Chondrocyte (in vitro differentiated cells): ENCODE results near the gene IGFBP2. TPM values are rescaled to one million over a fixed set of nuclear protein-coding genes. Genes with fewer than 3 reads are reported as not detected.

ENCODE experiments used
- DNase-seq: peaks from one replicate; pipeline ENCODE4 v3.0.0; 2021; ENCODE audit warnings: mixed read lengths, low spot score
- H3K27ac Mint-ChIP-seq: one replicate; pipeline ENCODE4 v1.8.0; 2021; ENCODE audit warnings: mild to moderate bottlenecking, moderate library complexity, mixed read lengths; ENCODE audit not compliant: unreplicated experiment
- H3K27me3 Mint-ChIP-seq: 2 replicates; pipeline ENCODE4 v1.8.0; 2021; ENCODE audit warnings: low read depth, mixed read lengths
- H3K36me3 Mint-ChIP-seq: 2 replicates; pipeline ENCODE4 v1.8.0; 2021; ENCODE audit warnings: low read depth, mixed read lengths
- H3K4me1 Mint-ChIP-seq: 2 replicates; pipeline ENCODE4 v1.8.0; 2021; ENCODE audit warnings: low read depth, mild to moderate bottlenecking, mixed read lengths
- H3K4me3 Mint-ChIP-seq: one replicate; pipeline ENCODE4 v1.8.0; 2021; ENCODE audit warnings: mild to moderate bottlenecking, moderate library complexity, mixed read lengths; ENCODE audit not compliant: unreplicated experiment
- H3K9me3 Mint-ChIP-seq: 2 replicates; pipeline ENCODE4 v1.8.0; 2021; ENCODE audit warnings: low read depth, mixed read lengths
- CTCF ChIP-seq: fragments of 200-600 bp; sonication (generic); IDR thresholded peaks from 2 replicates; pipeline ENCODE4 v1.5.0; 2021; ENCODE audit warnings: antibody characterized with exemption, mild to moderate bottlenecking, moderate library complexity
- total RNA-seq: library from RNA; stranded (reverse); gene quantifications from 3 replicates; pipeline ENCODE4 v1.2.1, GENCODE V29; 2021

Gene IGFBP2
- total RNA-seq, 1 donor from 2014 or later, result 1,848 TPM

- H3K27ac Mint-ChIP-seq, result peak overlapping the region; percentile 79
- no peak for TF ChIP-seq CTCF
- H3K9me3 Mint-ChIP-seq, result no peaks in the 10 kb centered on the region
- H3K4me3 Mint-ChIP-seq, result no peak overlapping the region
- peaks cover 24% of the 10 kb centered on the region for H3K36me3 Mint-ChIP-seq
- no peaks in the 10 kb centered on the region for H3K27me3 Mint-ChIP-seq
- peak; percentile 1 for DNase-seq
- H3K4me1 Mint-ChIP-seq, result peaks cover 91% of the 10 kb centered on the region
Observed at GRCh38 chr2:216650626-216651257, 17.5 kb downstream of the IGFBP2 start.

GRCh38 chr2:216651351-216651881 lies 18.2 kb downstream of the IGFBP2 start:
- DNase-seq, result no peak
- Mint-ChIP-seq H3K4me3 (peak overlapping the region; percentile 7), H3K9me3 (no peaks in the 10 kb centered on the region), H3K4me1 (peaks cover 90% of the 10 kb centered on the region), H3K27me3 (no peaks in the 10 kb centered on the region), H3K27ac (peak overlapping the region; percentile 79), H3K36me3 (peaks cover 18% of the 10 kb centered on the region)
- no peak for TF ChIP-seq CTCF

DNA sequence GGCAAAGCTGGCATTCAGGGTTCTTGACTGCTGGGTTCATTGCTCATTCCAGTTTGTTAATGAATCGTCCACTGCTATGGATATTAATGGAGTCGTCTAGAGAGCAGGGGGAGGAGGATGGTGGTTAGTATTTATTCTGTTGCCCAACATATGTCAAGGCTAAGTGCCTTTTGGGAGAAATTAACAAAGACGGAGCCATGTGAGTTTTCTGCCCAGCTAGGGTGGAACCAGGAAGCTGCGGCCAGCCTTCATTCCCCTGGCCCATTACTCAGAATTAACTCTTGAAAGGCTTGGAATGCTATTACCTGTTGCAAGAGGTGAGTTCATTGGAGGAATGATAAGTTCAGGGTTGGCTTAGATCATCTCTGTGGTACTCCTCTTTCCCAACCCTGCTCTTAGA lies 19.3 kb downstream of the IGFBP2 start:
- H3K4me3 Mint-ChIP-seq, result no peak overlapping the region
- TF ChIP-seq CTCF, result no peak
- DNase-seq, result no peak
- H3K27me3 Mint-ChIP-seq, result no peaks in the 10 kb centered on the region
- peaks cover 20% of the 10 kb centered on the region for H3K36me3 Mint-ChIP-seq
- peaks cover 94% of the 10 kb centered on the region for H3K4me1 Mint-ChIP-seq
- peak overlapping the region; percentile 87 for H3K27ac Mint-ChIP-seq
- no peaks in the 10 kb centered on the region for H3K9me3 Mint-ChIP-seq

DNA sequence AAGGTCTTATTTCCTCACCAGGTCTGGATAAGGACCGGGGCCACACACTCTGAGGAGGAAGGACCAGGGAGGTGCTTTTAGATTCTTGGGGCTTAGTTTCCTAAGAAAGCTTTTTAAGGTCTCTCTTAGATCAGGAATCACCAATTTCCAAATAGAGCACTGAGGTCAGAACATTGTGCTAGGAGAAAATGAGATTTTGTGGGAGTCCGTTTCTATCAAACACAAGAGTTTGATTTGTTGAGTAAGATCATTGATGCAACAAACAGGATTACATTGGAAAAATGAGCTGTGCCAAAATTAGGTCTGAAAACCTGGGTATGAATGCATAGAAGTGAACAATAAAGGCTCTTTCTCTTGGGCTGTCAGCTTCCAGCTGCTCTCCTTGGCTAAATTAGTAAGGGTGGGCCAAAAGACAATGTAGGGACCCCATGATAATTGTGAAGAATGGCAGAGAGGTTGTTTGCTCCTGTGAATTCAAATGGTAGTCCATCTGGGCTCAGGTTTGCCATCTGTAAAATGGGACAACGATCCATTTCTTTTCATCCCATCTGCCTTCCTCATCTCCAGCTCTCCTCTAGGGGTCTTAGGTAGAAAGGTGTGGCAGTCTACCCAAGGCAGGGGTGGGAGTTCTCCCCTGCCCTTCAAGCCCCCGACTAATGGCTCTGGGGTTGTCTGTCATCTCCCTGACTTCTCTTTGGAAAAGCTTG lies 20.0 kb downstream of the IGFBP2 start:
- no peaks in the 10 kb centered on the region for H3K9me3 Mint-ChIP-seq
- no peaks in the 10 kb centered on the region for H3K27me3 Mint-ChIP-seq
- peak overlapping the region; percentile 87 for H3K27ac Mint-ChIP-seq
- H3K4me3 Mint-ChIP-seq, result no peak overlapping the region
- no peak for TF ChIP-seq CTCF
- peaks cover 15% of the 10 kb centered on the region for H3K36me3 Mint-ChIP-seq
- peak; percentile 7 for DNase-seq
- H3K4me1 Mint-ChIP-seq, result peaks cover 94% of the 10 kb centered on the region

GRCh38 chr2:216653931-216654365 lies 20.7 kb downstream of the IGFBP2 start:
- H3K4me3 Mint-ChIP-seq, result no peak overlapping the region
- no peaks in the 10 kb centered on the region for H3K9me3 Mint-ChIP-seq
- peaks cover 93% of the 10 kb centered on the region for H3K4me1 Mint-ChIP-seq
- peaks cover 14% of the 10 kb centered on the region for H3K36me3 Mint-ChIP-seq
- peak; percentile 12 for TF ChIP-seq CTCF
- H3K27me3 Mint-ChIP-seq, result no peaks in the 10 kb centered on the region
- DNase-seq, result no peak
- H3K27ac Mint-ChIP-seq, result peak overlapping the region; percentile 87
